HTERT RPE-1 (cell line): ENCODE measurements around the gene PLCB1.
"Not testable (repeated sequence)": the region's sequence is repeated elsewhere in the genome, so short reads cannot be mapped to it uniquely, and the experiment has no call there.

Experiments
- in situ Hi-C: fragments of 300-500 bp; cut with MboI; formaldehyde crosslinking; loops from 4 replicates; pipeline ENCODE4 v1.14.3; 2020; ENCODE audit warnings: low sequenced_read_pairs

Gene PLCB1

GRCh38 chr20:8363970-8364733 is 232.1 kb downstream of the PLCB1 start:
- in situ Hi-C loops, result no loop called here

- in situ Hi-C loops, result no loop called here
These were observed 232.6 kb downstream of the PLCB1 start for GRCh38 chr20:8364734-8365078.

- in situ Hi-C loops, result no loop called here
These were observed 233.6 kb downstream of the PLCB1 start for GRCh38 chr20:8365634-8366033.

- in situ Hi-C loops, result no loop called here
These were observed 234.3 kb downstream of the PLCB1 start for GRCh38 chr20:8366303-8366923.

GRCh38 chr20:8367689-8368088 is 235.6 kb downstream of the PLCB1 start:
- in situ Hi-C loops, result no loop called here

- in situ Hi-C loops, result no loop called here
These were observed 236.6 kb downstream of the PLCB1 start for GRCh38 chr20:8368670-8369069.

- in situ Hi-C loops, result no loop called here
These were observed 237.2 kb downstream of the PLCB1 start for GRCh38 chr20:8369311-8369710.

GRCh38 chr20:8370774-8371173 is 238.7 kb downstream of the PLCB1 start:
- in situ Hi-C loops, result no loop called here

GRCh38 chr20:8372824-8373380 is 240.8 kb downstream of the PLCB1 start:
- in situ Hi-C loops, result no loop called here

GRCh38 chr20:8373579-8373978 is 241.5 kb downstream of the PLCB1 start:
- in situ Hi-C loops, result no loop called here

- in situ Hi-C loops, result no loop called here
These were observed 243.8 kb downstream of the PLCB1 start for GRCh38 chr20:8375898-8376297.

- in situ Hi-C loops, result no loop called here
These were observed 244.9 kb downstream of the PLCB1 start for GRCh38 chr20:8376940-8377339.

GRCh38 chr20:8379125-8379524 is 247.1 kb downstream of the PLCB1 start:
- in situ Hi-C loops, result not testable (repeated sequence)

- in situ Hi-C loops, result no loop called here
These were observed 253.2 kb downstream of the PLCB1 start for GRCh38 chr20:8385247-8385646.

GRCh38 chr20:8386991-8387390 is 254.9 kb downstream of the PLCB1 start:
- in situ Hi-C loops, result no loop called here

GRCh38 chr20:8388141-8388540 is 256.1 kb downstream of the PLCB1 start:
- in situ Hi-C loops, result no loop called here

GRCh38 chr20:8388707-8389106 is 256.6 kb downstream of the PLCB1 start:
- in situ Hi-C loops, result no loop called here

GRCh38 chr20:8389381-8390036 is 257.4 kb downstream of the PLCB1 start:
- in situ Hi-C loops, result no loop called here

- in situ Hi-C loops, result no loop called here
These were observed 258.0 kb downstream of the PLCB1 start for GRCh38 chr20:8390037-8390433.

- in situ Hi-C loops, result no loop called here
These were observed 258.4 kb downstream of the PLCB1 start for GRCh38 chr20:8390500-8390899.

GRCh38 chr20:8393381-8393780 is 261.3 kb downstream of the PLCB1 start:
- in situ Hi-C loops, result no loop called here
